Endothelial cell (in vitro differentiated cells): ENCODE data around the gene ADORA3. TPM values are rescaled to one million over a fixed set of nuclear protein-coding genes. Genes with fewer than 3 reads are reported as not detected.
"Not testable (repeated sequence)": the region's sequence is repeated elsewhere in the genome, so short reads cannot be mapped to it uniquely, and the experiment has no call there.

Experiments
- DNase-seq: peaks from one replicate; pipeline ENCODE4 v3.0.0; 2021; ENCODE audit warnings: low spot score
- H3K27ac Mint-ChIP-seq: one replicate; pipeline ENCODE4 v1.8.0; 2021; ENCODE audit warnings: mixed read lengths, inconsistent platforms; ENCODE audit not compliant: unreplicated experiment
- H3K27me3 Mint-ChIP-seq: one replicate; pipeline ENCODE4 v1.8.0; 2021; ENCODE audit warnings: mild to moderate bottlenecking, moderate library complexity, mixed read lengths, inconsistent platforms; ENCODE audit not compliant: unreplicated experiment
- H3K36me3 Mint-ChIP-seq: one replicate; pipeline ENCODE4 v1.8.0; 2021; ENCODE audit warnings: mild to moderate bottlenecking, low read depth, mixed read lengths, inconsistent platforms; ENCODE audit not compliant: unreplicated experiment
- H3K4me1 Mint-ChIP-seq: one replicate; pipeline ENCODE4 v1.8.0; 2021; ENCODE audit warnings: mild to moderate bottlenecking, mixed read lengths, inconsistent platforms; ENCODE audit not compliant: unreplicated experiment
- H3K4me3 Mint-ChIP-seq: one replicate; pipeline ENCODE4 v1.8.0; 2021; ENCODE audit warnings: mild to moderate bottlenecking, mixed read lengths, inconsistent platforms; ENCODE audit not compliant: unreplicated experiment
- H3K9me3 Mint-ChIP-seq: one replicate; pipeline ENCODE4 v1.8.0; 2021; ENCODE audit warnings: mixed read lengths, inconsistent platforms; ENCODE audit not compliant: unreplicated experiment
- long read RNA-seq: library from polyadenylated mRNA; unstranded; transcript quantifications from one replicate; pipeline ENCODE4 v2.0.0, GENCODE V29; 2020; ENCODE audit not compliant: unreplicated experiment
- total RNA-seq: library from RNA; stranded (reverse); fragmentation: NEBNext Ultra II Directional; extraction: Animal tissue kit (Norgen Biotek cat#: 25700); gene quantifications from one replicate; pipeline ENCODE4 v1.2.1, GENCODE V29; 2021; ENCODE audit not compliant: unreplicated experiment
- TF ChIP-seq, protein P1 (sequence below): fragments of 200-600 bp; sonication (generic); IDR thresholded peaks from one replicate; pipeline ENCODE4 v1.5.0; 2021; ENCODE audit warnings: antibody characterized with exemption; ENCODE audit not compliant: unreplicated experiment

The ADORA3 gene
- 0.13 TPM for total RNA-seq
- long read RNA-seq, result 0 reads

DNA sequence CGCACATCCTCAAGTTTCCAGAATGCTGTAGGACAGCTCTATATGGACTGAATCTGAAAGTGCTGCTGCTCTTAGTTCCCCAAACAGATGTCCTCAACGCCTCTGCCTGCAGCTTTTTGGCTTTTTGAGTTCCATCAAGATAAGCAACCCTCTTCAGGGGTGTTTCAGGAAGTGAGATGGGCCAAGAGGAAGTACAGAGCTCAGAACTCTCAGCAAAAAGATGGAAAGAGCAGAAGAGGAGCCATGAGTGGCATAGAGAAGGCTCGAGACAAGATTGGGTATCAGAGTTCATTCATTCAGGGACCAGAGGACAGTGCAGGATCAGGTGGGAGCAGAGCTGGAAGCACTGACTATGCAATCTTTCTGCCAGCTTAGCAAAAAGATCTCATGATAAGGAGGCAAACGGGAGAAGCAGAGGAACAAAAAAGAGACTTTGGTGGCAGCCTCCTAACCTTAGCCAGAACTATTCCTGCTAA, at the start of gene ADORA3, which contains the start of gene TMIGD3:
ADORA3 (minus strand) TSS at position 49 of the 476 bp plus-strand sequence. CDS start 279 bp downstream, outside the sequence.
TMIGD3 (minus strand) TSS at position 49 of the 476 bp plus-strand sequence. CDS start 279 bp downstream, outside the sequence.
- no peak for DNase-seq
- no peak within 1 kb of the TSS for H3K4me3 Mint-ChIP-seq
- peaks cover 5% of the 10 kb centered on the region for H3K4me1 Mint-ChIP-seq
- peaks cover 3% of the 10 kb centered on the region for H3K36me3 Mint-ChIP-seq
- no peaks in the 10 kb centered on the region for H3K9me3 Mint-ChIP-seq
- H3K27ac Mint-ChIP-seq, result no peak within 1 kb of the TSS
- TF ChIP-seq, protein P1, sequence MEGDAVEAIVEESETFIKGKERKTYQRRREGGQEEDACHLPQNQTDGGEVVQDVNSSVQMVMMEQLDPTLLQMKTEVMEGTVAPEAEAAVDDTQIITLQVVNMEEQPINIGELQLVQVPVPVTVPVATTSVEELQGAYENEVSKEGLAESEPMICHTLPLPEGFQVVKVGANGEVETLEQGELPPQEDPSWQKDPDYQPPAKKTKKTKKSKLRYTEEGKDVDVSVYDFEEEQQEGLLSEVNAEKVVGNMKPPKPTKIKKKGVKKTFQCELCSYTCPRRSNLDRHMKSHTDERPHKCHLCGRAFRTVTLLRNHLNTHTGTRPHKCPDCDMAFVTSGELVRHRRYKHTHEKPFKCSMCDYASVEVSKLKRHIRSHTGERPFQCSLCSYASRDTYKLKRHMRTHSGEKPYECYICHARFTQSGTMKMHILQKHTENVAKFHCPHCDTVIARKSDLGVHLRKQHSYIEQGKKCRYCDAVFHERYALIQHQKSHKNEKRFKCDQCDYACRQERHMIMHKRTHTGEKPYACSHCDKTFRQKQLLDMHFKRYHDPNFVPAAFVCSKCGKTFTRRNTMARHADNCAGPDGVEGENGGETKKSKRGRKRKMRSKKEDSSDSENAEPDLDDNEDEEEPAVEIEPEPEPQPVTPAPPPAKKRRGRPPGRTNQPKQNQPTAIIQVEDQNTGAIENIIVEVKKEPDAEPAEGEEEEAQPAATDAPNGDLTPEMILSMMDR, result no peak
- no peaks in the 10 kb centered on the region for H3K27me3 Mint-ChIP-seq

DNA sequence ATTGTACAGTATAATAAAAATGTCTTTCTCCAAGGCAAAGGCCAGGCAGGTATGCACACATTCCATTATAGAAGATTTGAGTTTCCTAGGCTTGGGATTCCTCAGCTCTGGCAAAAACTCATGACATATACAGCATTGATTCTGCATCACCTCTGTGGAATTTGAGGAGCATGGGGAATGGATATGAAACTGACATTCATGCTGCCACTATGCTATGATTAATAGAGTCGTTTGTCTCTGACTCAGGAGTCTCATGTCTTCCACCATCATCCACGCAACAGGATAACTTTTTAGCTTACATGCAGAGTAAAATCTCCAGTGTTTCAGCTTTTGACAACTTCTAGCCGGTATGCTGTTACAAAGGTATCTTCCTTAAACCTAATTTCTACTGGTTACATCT, 49.8 kb upstream of the ADORA3 start:
- H3K4me3 Mint-ChIP-seq, result no peak overlapping the region
- DNase-seq, result no peak
- no peaks in the 10 kb centered on the region for H3K9me3 Mint-ChIP-seq
- H3K27ac Mint-ChIP-seq, result no peak overlapping the region
- no peaks in the 10 kb centered on the region for H3K27me3 Mint-ChIP-seq
- H3K36me3 Mint-ChIP-seq, result no peaks in the 10 kb centered on the region
- H3K4me1 Mint-ChIP-seq, result no peaks in the 10 kb centered on the region
- TF ChIP-seq, protein P1, result no peak

DNA sequence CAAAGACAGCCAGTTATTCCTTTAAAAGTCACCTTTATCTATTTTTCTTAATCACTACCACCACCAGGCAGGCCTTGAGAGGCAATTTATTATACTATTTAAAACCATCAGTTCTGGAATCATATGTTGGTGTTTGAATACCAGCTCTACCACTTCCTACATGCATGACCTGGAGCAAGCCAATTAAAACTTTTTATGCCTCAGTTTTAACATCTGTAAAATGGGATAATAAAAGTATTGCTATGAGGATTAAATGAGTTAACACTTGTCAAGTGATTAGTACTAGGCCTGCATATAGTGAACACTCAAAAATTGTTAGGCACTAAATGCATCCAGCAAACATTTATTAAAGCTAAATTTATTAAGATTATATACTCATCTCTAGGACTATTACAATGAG, 49.2 kb upstream of the ADORA3 start:
- H3K4me3 Mint-ChIP-seq, result no peak overlapping the region
- TF ChIP-seq, protein P1, result no peak
- H3K4me1 Mint-ChIP-seq, result no peaks in the 10 kb centered on the region
- no peak overlapping the region for H3K27ac Mint-ChIP-seq
- no peaks in the 10 kb centered on the region for H3K36me3 Mint-ChIP-seq
- no peak for DNase-seq
- no peaks in the 10 kb centered on the region for H3K27me3 Mint-ChIP-seq
- H3K9me3 Mint-ChIP-seq, result no peaks in the 10 kb centered on the region

DNA sequence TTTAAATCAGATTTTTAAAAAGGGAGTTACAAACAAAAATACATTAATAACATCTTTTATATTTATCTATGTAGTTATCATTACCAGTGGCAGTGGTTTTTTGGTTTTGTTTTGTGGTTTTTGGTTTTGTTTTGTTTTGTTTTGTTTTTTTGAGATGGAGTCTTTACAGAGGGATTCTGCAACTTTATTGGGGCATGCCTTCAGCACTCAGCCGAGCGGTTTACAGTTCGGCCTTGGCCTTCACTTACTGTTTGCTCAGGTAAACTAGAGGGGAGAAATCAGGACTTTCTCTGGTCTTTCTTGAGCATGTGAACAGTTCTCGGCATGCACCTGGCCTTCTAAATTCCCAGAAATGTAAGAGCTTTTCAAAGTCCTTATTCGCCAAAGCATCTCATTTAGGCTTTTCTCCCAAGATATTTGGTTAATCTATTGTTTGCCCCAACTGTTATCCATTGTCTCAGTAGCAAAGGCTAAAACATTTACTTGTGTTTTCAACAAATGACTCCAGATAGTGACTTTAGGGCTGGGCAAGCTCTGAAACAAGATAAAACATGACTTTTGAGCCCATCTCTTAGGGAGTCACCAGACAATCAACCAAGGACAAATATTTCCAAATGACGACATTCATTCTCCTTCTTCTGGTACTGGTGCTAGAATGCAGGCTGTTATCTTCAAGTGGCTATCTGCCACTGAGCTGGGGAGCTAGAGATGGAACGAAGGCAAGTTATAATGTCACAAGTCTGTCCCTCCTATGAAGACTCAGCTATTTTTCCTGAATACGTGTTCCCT, 48.4 kb upstream of the ADORA3 start:
- no peaks in the 10 kb centered on the region for H3K36me3 Mint-ChIP-seq
- no peaks in the 10 kb centered on the region for H3K9me3 Mint-ChIP-seq
- H3K27me3 Mint-ChIP-seq, result no peaks in the 10 kb centered on the region

DNA sequence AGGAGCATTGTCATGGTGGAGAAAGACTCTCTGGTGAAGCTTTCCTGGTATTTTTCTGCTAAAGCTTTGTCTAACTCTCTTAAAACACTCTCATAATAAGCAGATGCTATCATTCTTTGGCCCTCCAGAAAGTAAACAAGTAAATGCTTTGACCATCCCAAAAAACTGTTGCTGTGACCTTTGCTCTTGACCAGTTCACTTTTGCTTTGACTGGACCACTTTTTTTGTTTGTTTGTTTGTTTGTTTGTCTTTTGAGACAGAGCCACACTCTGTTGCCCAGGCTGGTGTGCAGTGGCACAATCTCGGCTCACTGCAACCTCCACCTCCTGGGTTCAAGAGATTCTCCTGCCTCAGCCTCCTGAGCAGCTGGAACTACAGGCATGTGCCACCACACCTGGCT, 44.4 kb upstream of the ADORA3 start:
- H3K36me3 Mint-ChIP-seq, H3K4me3 Mint-ChIP-seq, H3K27ac Mint-ChIP-seq, H3K27me3 Mint-ChIP-seq, H3K4me1 Mint-ChIP-seq, DNase-seq, H3K9me3 Mint-ChIP-seq: not testable (repeated sequence)

More for the DNA sequence above, 48.4 kb upstream of the ADORA3 start:
- TF ChIP-seq, protein P1, result no peak
- no peaks in the 10 kb centered on the region for H3K4me1 Mint-ChIP-seq
- no peak overlapping the region for H3K4me3 Mint-ChIP-seq
- no peak for DNase-seq
- H3K27ac Mint-ChIP-seq, result no peak overlapping the region
